ENCODE data around the gene NYAP2. TPM values are rescaled to one million over a fixed set of nuclear protein-coding genes. Genes with fewer than 3 reads are reported as not detected.

The NYAP2 gene
- total RNA-seq, 1 experiment from 2014 or later, result not detected

DNA sequence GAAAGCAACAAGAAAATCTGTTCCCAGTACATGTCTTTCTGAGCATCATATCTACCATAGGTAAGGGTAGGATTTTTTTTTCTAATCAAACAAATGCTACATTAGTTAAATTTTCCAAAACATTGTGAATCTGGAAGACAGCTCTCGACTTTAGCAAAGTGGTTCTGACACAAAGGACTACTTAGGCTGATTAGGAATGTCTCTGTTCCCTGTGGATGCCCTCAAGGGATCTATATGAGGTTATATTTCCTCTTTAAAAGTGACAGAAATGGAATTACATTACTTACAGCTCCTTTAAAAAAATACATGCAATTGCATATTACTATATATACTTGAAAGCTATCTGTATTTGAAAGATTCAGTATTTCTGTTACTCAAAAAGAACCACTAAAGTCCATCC is 15.4 kb downstream of the NYAP2 start:
- ChIA-PET POLR2A (no interaction called here), RAD21 (ENCODE audit: low non-redundant PET in 1 of 2, low total read pairs in 2 of 2, uncharacterized antibody in 2 of 2, unreplicated experiment in 2 of 2) (no interaction called here), CTCF (no interaction called here)
- Histone ChIP-seq H3K79me2 (ENCODE audit: insufficient read depth, low read length) (no peaks in the 10 kb centered on the region), H3K4me1 (ENCODE audit: control insufficient read depth in 1 of 2, insufficient read depth in 2 of 2, low read length in 2 of 2) (no peaks in the 10 kb centered on the region), H3K4me2 (ENCODE audit: low read length) (no peak overlapping the region), H3K27ac (ENCODE audit: low read depth, low read length) (no peak overlapping the region), H3K27me3 (ENCODE audit: insufficient read depth, low read length) (no peaks in the 10 kb centered on the region), H3K36me3 (ENCODE audit: control insufficient read depth in 1 of 2, insufficient read depth in 2 of 2, low read length in 2 of 2) (no peaks in the 10 kb centered on the region), H4K20me1 (ENCODE audit: insufficient read depth) (no peaks in the 10 kb centered on the region), H3K9ac (ENCODE audit: low read length) (no peak overlapping the region), H3K9me2 (ENCODE audit: insufficient read depth) (no peaks in the 10 kb centered on the region), H2AFZ (ENCODE audit: low read depth, low read length, poor library complexity, severe bottlenecking) (no peak overlapping the region), H3K4me3 (replicated peaks in 1 of 2; ENCODE audit: low read depth in 1 of 2, low read length in 2 of 2) (no peak overlapping the region), H3K9me3 (ENCODE audit: control insufficient read depth in 1 of 2, insufficient read depth in 1 of 2, low read depth in 1 of 2, low read length in 2 of 2) (no peaks in the 10 kb centered on the region)
- intact Hi-C loops (cut with micrococcal nuclease), result no loop called here
- no peak for ATAC-seq
- TF ChIP-seq RAD21 (IDR thresholded peaks at IDR 0.05; ENCODE audit: low read depth), result no peak
- no peak for TF ChIP-seq ZNF274 (IDR thresholded peaks at IDR 0.05; ENCODE audit: low read depth, low read length)
- no peak for TF ChIP-seq TCF7L2 (IDR thresholded peaks at IDR 0.05; ENCODE audit: borderline replicate concordance, extremely low read depth, insufficient read depth, insufficient read length)
- TF ChIP-seq CEBPB (IDR thresholded peaks at IDR 0.05; ENCODE audit: low read depth), result no peak
- no peak for TF ChIP-seq YY1 (IDR thresholded peaks at IDR 0.05; ENCODE audit: extremely low read depth, insufficient replicate concordance, low read depth, low read length)
- TF ChIP-seq, protein P1, sequence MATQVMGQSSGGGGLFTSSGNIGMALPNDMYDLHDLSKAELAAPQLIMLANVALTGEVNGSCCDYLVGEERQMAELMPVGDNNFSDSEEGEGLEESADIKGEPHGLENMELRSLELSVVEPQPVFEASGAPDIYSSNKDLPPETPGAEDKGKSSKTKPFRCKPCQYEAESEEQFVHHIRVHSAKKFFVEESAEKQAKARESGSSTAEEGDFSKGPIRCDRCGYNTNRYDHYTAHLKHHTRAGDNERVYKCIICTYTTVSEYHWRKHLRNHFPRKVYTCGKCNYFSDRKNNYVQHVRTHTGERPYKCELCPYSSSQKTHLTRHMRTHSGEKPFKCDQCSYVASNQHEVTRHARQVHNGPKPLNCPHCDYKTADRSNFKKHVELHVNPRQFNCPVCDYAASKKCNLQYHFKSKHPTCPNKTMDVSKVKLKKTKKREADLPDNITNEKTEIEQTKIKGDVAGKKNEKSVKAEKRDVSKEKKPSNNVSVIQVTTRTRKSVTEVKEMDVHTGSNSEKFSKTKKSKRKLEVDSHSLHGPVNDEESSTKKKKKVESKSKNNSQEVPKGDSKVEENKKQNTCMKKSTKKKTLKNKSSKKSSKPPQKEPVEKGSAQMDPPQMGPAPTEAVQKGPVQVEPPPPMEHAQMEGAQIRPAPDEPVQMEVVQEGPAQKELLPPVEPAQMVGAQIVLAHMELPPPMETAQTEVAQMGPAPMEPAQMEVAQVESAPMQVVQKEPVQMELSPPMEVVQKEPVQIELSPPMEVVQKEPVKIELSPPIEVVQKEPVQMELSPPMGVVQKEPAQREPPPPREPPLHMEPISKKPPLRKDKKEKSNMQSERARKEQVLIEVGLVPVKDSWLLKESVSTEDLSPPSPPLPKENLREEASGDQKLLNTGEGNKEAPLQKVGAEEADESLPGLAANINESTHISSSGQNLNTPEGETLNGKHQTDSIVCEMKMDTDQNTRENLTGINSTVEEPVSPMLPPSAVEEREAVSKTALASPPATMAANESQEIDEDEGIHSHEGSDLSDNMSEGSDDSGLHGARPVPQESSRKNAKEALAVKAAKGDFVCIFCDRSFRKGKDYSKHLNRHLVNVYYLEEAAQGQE (IDR thresholded peaks at IDR 0.05; ENCODE audit: low read depth), result no peak
- no peak for TF ChIP-seq POLR2AphosphoS5 (IDR thresholded peaks at IDR 0.05; ENCODE audit: low read depth, low read length)
- no peak for TF ChIP-seq JUND (IDR thresholded peaks at IDR 0.05)
- TF ChIP-seq, protein P2, sequence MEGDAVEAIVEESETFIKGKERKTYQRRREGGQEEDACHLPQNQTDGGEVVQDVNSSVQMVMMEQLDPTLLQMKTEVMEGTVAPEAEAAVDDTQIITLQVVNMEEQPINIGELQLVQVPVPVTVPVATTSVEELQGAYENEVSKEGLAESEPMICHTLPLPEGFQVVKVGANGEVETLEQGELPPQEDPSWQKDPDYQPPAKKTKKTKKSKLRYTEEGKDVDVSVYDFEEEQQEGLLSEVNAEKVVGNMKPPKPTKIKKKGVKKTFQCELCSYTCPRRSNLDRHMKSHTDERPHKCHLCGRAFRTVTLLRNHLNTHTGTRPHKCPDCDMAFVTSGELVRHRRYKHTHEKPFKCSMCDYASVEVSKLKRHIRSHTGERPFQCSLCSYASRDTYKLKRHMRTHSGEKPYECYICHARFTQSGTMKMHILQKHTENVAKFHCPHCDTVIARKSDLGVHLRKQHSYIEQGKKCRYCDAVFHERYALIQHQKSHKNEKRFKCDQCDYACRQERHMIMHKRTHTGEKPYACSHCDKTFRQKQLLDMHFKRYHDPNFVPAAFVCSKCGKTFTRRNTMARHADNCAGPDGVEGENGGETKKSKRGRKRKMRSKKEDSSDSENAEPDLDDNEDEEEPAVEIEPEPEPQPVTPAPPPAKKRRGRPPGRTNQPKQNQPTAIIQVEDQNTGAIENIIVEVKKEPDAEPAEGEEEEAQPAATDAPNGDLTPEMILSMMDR (IDR thresholded peaks at IDR 0.05 in 2 of 3, conservative IDR thresholded peaks at IDR 0.05 in 1 of 3; ENCODE audit: borderline replicate concordance in 1 of 3, insufficient read depth in 1 of 3, low read depth in 2 of 3, low read length in 2 of 3), result no peak
- TF ChIP-seq SIN3A (IDR thresholded peaks at IDR 0.05; ENCODE audit: low read depth), result no peak
- TF ChIP-seq ZFX (IDR thresholded peaks at IDR 0.05), result no peak
- TF ChIP-seq EGR1 (IDR thresholded peaks at IDR 0.05; ENCODE audit: low read depth), result no peak
- BruUV-seq (replicated peaks), result no TSS peak
- no peak for DNase-seq (ENCODE audit: low read depth, low spot score)

All from HCT116 (cell line).